ENCODE data around the gene RGL3. TPM values are rescaled to one million over a fixed set of nuclear protein-coding genes. Genes with fewer than 3 reads are reported as not detected.
A peak's percentile ranks its signal among the peaks of the same experiment; 100 is the strongest.
"Not testable (repeated sequence)": the region's sequence is repeated elsewhere in the genome, so short reads cannot be mapped to it uniquely, and the experiment has no call there.

RGL3 gene
- total and polyA plus RNA-seq, 5 donors: 14.0 to 25.2 (median 14.8) TPM

DNA sequence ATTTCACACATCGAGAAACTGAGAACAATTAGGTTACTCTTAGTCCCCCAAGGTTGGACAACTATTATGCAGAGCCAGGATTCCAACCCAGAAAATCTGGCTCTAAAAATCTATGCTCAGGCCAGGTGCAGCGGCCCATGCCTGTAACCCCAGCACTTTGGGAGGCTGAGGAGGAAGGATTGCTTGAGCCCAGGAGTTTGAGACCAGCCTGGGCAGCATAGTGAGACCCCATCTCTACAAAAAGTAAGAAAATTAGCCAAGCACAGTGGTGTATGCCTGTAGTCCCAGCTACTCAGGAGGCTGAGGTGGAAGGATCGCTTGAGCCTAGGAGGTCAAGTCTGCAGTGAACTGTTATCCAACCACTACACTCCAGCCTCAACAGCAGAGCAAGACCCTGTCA is 14.4 kb upstream of the RGL3 start:
- not testable (repeated sequence) for H3K27ac ChIP-seq (ENCODE audit: low read length); H3K27me3 ChIP-seq (ENCODE audit: control insufficient read depth, insufficient read depth); H3K4me1 ChIP-seq (ENCODE audit: control insufficient read depth, insufficient read depth, low read length); ATAC-seq; H3K9me3 ChIP-seq (ENCODE audit: control insufficient read depth, low read length); H3K4me3 ChIP-seq (ENCODE audit: low read length); DNase-seq
- intact Hi-C loops (cut with DNase I): loop anchor here in 1 of 4 donors (10.0 kb wide), 1 partner anchor 49 kb away; the partner anchor contains the start of gene EPOR
- 98% methylated on average over 3 of the region's 3 CpGs for WGBS

- no peak for ATAC-seq
- WGBS: 90% methylated on average over 19 of the region's 19 CpGs
These were observed 7.5 kb upstream of the RGL3 start for GRCh38 chr19:11426656-11427055.

GRCh38 chr19:11425719-11426457 is 6.8 kb upstream of the RGL3 start:
- ATAC-seq: no peak
- Histone ChIP-seq H3K4me1 (ENCODE audit: control insufficient read depth, insufficient read depth, low read length) (no peaks in the 10 kb centered on the region), H3K27ac (ENCODE audit: low read length) (no peak overlapping the region), H3K9me3 (ENCODE audit: control insufficient read depth, low read length) (no peaks in the 10 kb centered on the region), H3K27me3 (ENCODE audit: control insufficient read depth, insufficient read depth) (no peaks in the 10 kb centered on the region), H3K4me3 (ENCODE audit: low read length) (no peak overlapping the region)
- intact Hi-C loops (cut with DNase I): no loop called here
- DNase-seq: peak in 2 of 3 donors; percentile 49 to 58
- WGBS: 91% methylated on average over 28 of the region's 28 CpGs

More at GRCh38 chr19:11426656-11427055, 7.5 kb upstream of the RGL3 start:
- Histone ChIP-seq H3K27me3 (ENCODE audit: control insufficient read depth, insufficient read depth) (no peaks in the 10 kb centered on the region), H3K27ac (ENCODE audit: low read length) (no peak overlapping the region), H3K4me1 (ENCODE audit: control insufficient read depth, insufficient read depth, low read length) (no peaks in the 10 kb centered on the region), H3K9me3 (ENCODE audit: control insufficient read depth, low read length) (no peaks in the 10 kb centered on the region), H3K4me3 (ENCODE audit: low read length) (no peak overlapping the region)
- peak in 1 of 3 donors; percentile 57 for DNase-seq
- intact Hi-C loops (cut with DNase I): no loop called here

- Histone ChIP-seq H3K27me3 (ENCODE audit: control insufficient read depth, insufficient read depth) (no peaks in the 10 kb centered on the region), H3K4me1 (ENCODE audit: control insufficient read depth, insufficient read depth, low read length) (no peaks in the 10 kb centered on the region), H3K27ac (ENCODE audit: low read length) (no peak overlapping the region), H3K9me3 (ENCODE audit: control insufficient read depth, low read length) (no peaks in the 10 kb centered on the region), H3K4me3 (ENCODE audit: low read length) (no peak overlapping the region)
- intact Hi-C loops (cut with DNase I): no loop called here
- DNase-seq: peak in 2 of 3 donors; percentile 45 to 53
- ATAC-seq: no peak
- 18% methylated on average over 22 of the region's 22 CpGs for WGBS
These were observed 4.7 kb upstream of the RGL3 start for GRCh38 chr19:11423791-11424181.

DNA sequence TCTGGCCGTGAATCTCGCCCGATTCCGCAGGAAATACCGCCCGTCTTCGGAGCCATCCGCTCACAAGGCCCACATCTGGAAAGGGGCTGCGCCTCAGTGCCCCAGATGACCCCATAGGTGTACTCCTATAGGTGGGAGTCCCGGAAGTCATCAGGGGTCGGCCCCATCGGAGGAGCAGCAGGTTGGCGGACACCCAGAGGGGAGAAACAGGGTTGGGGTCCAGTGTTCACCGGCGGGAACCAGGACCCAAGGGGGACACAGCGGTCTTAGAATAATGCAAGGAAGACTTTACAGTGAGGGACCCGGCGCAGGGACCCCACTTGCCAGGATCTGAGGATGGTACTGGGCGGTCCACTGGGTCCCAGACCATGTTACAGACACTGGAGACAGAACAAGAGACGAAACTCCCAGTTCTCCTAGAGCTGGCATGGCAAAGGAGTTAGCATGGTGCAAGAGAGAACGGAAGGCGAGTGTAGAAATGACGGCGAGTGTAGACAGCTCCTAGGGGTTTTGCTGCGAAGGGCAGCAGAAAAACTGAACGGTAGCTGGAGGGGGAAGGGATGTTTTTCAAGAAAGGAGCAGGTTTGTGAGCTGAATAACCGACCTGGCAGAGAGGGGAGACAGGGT is 4.2 kb upstream of the RGL3 start:
- Histone ChIP-seq H3K9me3 (ENCODE audit: control insufficient read depth, low read length) (no peaks in the 10 kb centered on the region), H3K4me3 (ENCODE audit: low read length) (no peak overlapping the region), H3K4me1 (ENCODE audit: control insufficient read depth, insufficient read depth, low read length) (no peaks in the 10 kb centered on the region), H3K27me3 (ENCODE audit: control insufficient read depth, insufficient read depth) (no peaks in the 10 kb centered on the region), H3K27ac (ENCODE audit: low read length) (no peak overlapping the region)
- ATAC-seq (no peak), DNase-seq (peak in 2 of 3 donors; percentile 39 to 53)
- WGBS: 39% methylated on average over 27 of the region's 27 CpGs
- intact Hi-C loops (cut with DNase I): no loop called here

DNA sequence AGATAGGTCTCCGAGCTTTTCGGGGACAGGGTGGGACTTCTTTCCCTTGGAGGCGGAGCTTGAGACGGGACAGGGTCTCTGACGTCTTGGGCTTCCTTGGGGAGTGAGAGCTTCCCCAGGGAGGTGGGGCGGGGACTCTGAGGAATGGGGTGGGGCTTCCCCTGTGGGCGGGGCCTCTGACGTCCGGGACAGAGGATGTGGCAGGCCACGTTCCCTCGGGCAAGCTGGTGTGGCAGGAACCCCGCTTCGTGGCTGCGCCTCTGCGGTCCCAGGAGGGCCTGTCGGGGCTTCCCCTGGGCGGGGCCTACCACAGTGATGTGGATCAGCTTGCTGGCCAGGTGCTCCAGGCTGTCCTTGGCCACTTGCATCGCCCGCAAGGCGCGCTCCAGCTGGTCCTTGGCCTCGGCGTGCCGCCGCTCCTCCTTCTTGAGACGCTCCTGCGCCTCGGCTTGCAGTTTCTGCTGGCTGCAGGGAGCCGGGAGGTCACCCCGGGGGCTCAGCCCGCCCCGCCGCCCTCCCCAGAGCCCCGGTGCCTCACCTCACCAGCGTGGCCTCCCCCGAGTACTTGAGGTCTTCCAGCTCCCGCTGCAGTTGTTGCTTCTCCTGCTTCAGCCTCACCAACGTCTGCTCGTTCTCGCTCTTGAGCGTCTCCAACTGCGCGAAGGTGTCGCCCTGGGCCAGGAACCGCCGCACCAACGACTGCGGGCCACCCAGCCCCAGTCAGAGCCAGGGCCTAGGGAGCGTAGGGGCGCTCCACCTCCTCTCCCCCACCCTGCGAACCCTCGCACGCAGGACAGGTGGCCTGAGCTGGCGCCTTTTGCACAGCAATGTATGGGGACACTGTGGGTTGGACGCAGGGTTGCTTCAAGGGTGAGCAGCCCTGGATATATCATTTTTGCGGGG is 3.3 kb upstream of the RGL3 start:
- peak; percentile 68 to 85 for ATAC-seq
- DNase-seq: peak; percentile 87 to 94 (median 94)
- WGBS: 7% methylated on average over 56 of the region's 56 CpGs
- H3K4me3 ChIP-seq (ENCODE audit: low read length): peak overlapping the region; percentile 11
- intact Hi-C loops (cut with DNase I): no loop called here
- H3K9me3 ChIP-seq (ENCODE audit: control insufficient read depth, low read length): no peaks in the 10 kb centered on the region
- H3K27ac ChIP-seq (ENCODE audit: low read length): no peak overlapping the region
- no peaks in the 10 kb centered on the region for H3K27me3 ChIP-seq (ENCODE audit: control insufficient read depth, insufficient read depth)
- H3K4me1 ChIP-seq (ENCODE audit: control insufficient read depth, insufficient read depth, low read length): no peaks in the 10 kb centered on the region

DNA sequence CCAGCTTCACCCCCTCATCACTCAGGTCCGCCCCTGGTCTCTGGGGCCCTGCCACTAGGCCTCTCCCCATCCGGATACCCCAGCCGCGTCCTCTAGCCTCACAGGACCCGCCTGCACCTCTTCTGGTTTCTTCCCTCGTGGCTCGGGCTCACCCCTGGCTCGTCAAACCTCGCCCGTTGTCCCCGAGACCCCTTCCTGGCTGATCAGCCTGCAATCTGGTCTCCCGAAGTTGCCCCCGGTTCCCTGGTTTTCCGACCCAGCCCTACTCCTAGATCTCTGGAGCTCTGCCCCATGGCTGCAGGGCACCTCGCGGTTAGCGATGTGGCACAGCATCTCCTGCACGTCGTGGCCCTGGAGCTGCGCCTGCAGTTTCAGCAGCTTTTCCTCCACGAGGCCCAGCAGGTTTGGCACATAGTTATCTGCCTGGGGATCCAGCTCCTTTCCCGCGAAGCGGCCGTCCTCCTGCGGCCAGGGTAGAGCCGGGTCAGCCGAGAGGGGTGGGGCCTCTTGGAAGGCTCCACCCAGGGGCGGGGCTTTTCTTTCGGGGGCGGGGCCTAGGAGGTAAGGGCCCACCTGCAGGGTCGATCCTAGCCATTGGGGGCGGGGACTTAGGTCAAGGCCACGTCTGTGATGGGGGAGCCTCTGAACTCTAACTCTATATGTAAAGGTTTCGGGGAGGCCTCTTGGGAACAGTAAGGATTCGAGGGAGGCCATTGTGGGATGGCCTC is 2.4 kb upstream of the RGL3 start:
- WGBS: 14% methylated on average over 36 of the region's 36 CpGs
- Histone ChIP-seq H3K27ac (ENCODE audit: low read length) (peak overlapping the region; percentile 25), H3K4me1 (ENCODE audit: control insufficient read depth, insufficient read depth, low read length) (no peaks in the 10 kb centered on the region), H3K9me3 (ENCODE audit: control insufficient read depth, low read length) (no peaks in the 10 kb centered on the region), H3K4me3 (ENCODE audit: low read length) (peak overlapping the region; percentile 41), H3K27me3 (ENCODE audit: control insufficient read depth, insufficient read depth) (no peaks in the 10 kb centered on the region)
- DNase-seq (peak; percentile 71 to 90 (median 88)), ATAC-seq (peak; percentile 49 to 72)
- intact Hi-C loops (cut with DNase I): no loop called here

DNA sequence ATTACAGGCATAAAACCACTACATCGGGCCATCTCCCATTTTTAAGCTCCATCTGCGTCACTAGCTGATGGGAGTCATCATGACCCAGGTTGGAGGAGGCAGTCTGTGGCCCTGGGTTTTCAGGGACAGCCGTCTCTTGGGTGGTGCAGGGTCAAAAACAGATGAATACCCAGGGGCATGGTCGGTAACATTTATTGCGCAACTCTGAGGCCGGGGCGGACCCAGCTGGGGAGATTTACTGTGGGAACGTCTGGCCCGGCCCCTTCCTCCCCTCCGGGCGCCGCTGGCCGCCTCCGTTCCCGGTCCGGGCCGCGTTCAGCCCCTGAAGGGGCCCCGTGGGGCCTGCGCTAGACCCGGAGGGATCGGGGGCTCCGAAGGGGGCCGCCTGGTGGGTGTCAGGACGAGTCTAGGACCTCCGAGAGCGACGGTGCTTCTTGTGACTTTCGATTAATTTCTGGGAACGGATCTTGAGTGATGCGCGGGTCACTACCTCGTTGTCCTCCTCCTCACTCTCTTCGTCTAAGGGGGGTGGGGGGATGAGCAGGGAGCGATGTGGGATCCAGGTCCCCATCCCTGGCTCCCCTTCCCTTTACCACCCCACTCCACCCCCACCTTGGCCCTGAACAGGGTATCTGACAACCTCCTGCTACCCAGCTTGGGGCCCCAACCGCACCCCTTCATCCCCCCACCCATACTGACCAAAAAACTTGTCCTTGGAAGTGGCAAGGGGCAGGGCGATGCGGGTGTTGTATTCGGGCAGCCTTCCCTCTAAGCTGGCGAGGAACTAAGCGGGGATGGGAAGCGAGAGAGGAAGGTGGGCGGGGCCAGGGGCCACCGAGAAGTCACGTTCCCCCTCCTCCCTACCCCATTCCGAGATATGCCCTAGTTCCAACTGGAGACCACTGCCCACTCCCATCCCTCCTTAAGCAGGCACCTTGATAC is 1.6 kb upstream of the RGL3 start:
- no peaks in the 10 kb centered on the region for H3K27me3 ChIP-seq (ENCODE audit: control insufficient read depth, insufficient read depth)
- WGBS: 4% methylated on average over 46 of the region's 46 CpGs
- H3K9me3 ChIP-seq (ENCODE audit: control insufficient read depth, low read length): no peaks in the 10 kb centered on the region
- H3K4me3 ChIP-seq (ENCODE audit: low read length): peak overlapping the region; percentile 41
- no peaks in the 10 kb centered on the region for H3K4me1 ChIP-seq (ENCODE audit: control insufficient read depth, insufficient read depth, low read length)
- ATAC-seq (peak; percentile 60 to 66), DNase-seq (peak; percentile 80 to 93 (median 91))
- peak overlapping the region; percentile 43 for H3K27ac ChIP-seq (ENCODE audit: low read length)
- intact Hi-C loops (cut with DNase I): no loop called here

DNA sequence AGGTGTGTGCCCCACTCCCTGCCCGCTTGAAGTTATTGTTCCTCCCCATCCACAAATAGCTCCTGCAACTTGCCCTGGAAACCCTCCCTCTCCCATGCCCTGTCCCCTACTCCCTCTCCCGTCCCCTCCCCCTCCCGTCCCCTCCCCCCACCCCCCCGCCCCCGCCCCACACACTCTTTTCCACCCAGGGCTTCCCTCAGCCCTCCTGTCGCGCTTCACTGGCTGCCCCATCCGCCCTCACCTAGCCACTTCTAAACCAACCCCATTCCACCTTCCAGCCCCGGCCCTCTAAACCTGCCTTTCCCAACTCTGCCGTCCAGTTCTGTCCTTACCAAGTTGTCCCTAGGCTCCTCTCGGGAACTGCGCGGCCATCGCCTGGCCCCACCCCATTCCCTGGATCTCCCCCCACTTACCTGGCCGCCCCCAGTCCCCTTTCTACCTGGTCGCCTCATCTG is 993 bp downstream of the RGL3 start:
- intact Hi-C loops (cut with DNase I): no loop called here
- H3K27ac ChIP-seq (ENCODE audit: low read length): no peak overlapping the region
- H3K9me3 ChIP-seq (ENCODE audit: control insufficient read depth, low read length): no peaks in the 10 kb centered on the region
- no peaks in the 10 kb centered on the region for H3K4me1 ChIP-seq (ENCODE audit: control insufficient read depth, insufficient read depth, low read length)
- ATAC-seq: no peak
- no peaks in the 10 kb centered on the region for H3K27me3 ChIP-seq (ENCODE audit: control insufficient read depth, insufficient read depth)
- peak overlapping the region; percentile 51 for H3K4me3 ChIP-seq (ENCODE audit: low read length)
- 11% methylated on average over 16 of the region's 16 CpGs for WGBS
- DNase-seq: peak in 1 of 3 donors; percentile 19

All from right cardiac atrium (tissue), 5 donors.